GM18868 (cell line): Measurements from ENCODE around the gene SLC29A1.
"Not testable (repeated sequence)": the region's sequence is repeated elsewhere in the genome, so short reads cannot be mapped to it uniquely, and the experiment has no call there.

ENCODE experiments used
- ATAC-seq: cut with Tn5 transposase; IDR thresholded peaks from one replicate; pipeline ENCODE4 v1.9.1; 2021; ENCODE audit warnings: mild to moderate bottlenecking, moderate library complexity; ENCODE audit not compliant: unreplicated experiment

The SLC29A1 gene

GRCh38 chr6:44223319-44224028 is at the start of gene SLC29A1:
SLC29A1 (plus strand) TSS chr6:44223595; CDS start chr6:44227314, 3,719 bp downstream.
- ATAC-seq = peak; percentile 47

- no peak for ATAC-seq
Measured at GRCh38 chr6:44176130-44176761, 47.1 kb upstream of the SLC29A1 start.

- ATAC-seq = peak; percentile 85
Measured at GRCh38 chr6:44176762-44177509, 46.5 kb upstream of the SLC29A1 start.

- ATAC-seq = no peak
Measured at GRCh38 chr6:44177691-44178423, 45.5 kb upstream of the SLC29A1 start.

- no peak for ATAC-seq
Measured at GRCh38 chr6:44178424-44179071, 44.8 kb upstream of the SLC29A1 start.

- ATAC-seq = no peak
Measured at GRCh38 chr6:44179072-44179536, 44.3 kb upstream of the SLC29A1 start.

- ATAC-seq = no peak
Measured at GRCh38 chr6:44179648-44180047, 43.7 kb upstream of the SLC29A1 start.

GRCh38 chr6:44180406-44180805 is 43.0 kb upstream of the SLC29A1 start:
- ATAC-seq = no peak

GRCh38 chr6:44180886-44181285 is 42.5 kb upstream of the SLC29A1 start:
- no peak for ATAC-seq

GRCh38 chr6:44181784-44182183 is 41.6 kb upstream of the SLC29A1 start:
- ATAC-seq = not testable (repeated sequence)

GRCh38 chr6:44182911-44183390 is 40.4 kb upstream of the SLC29A1 start:
- no peak for ATAC-seq

GRCh38 chr6:44183783-44184182 is 39.6 kb upstream of the SLC29A1 start:
- ATAC-seq = no peak

- ATAC-seq = not testable (repeated sequence)
Measured at GRCh38 chr6:44185356-44185755, 38.0 kb upstream of the SLC29A1 start.

- ATAC-seq = no peak
Measured at GRCh38 chr6:44185953-44186634, 37.3 kb upstream of the SLC29A1 start.

GRCh38 chr6:44186635-44187025 is 36.8 kb upstream of the SLC29A1 start:
- ATAC-seq = no peak

GRCh38 chr6:44188819-44189218 is 34.6 kb upstream of the SLC29A1 start:
- no peak for ATAC-seq

GRCh38 chr6:44189257-44189656 is 34.1 kb upstream of the SLC29A1 start:
- ATAC-seq = no peak

- peak; percentile 66 for ATAC-seq
Measured at GRCh38 chr6:44190715-44191114, 32.7 kb upstream of the SLC29A1 start.

GRCh38 chr6:44192428-44193041 is 30.9 kb upstream of the SLC29A1 start:
- ATAC-seq = no peak
